ENCODE measurements around the gene EMSY. TPM values are rescaled to one million over a fixed set of nuclear protein-coding genes. Genes with fewer than 3 reads are reported as not detected.
A peak's percentile ranks its signal among the peaks of the same experiment; 100 is the strongest.

Gene EMSY
- total and polyA plus RNA-seq, 2 donors (not counting 1 experiment from before 2014, with no cell fraction given) = 27.4 to 59.7 TPM

- Mint-ChIP-seq H3K27me3 (no peaks in the 10 kb centered on the region), H3K9me3 (ENCODE audit: insufficient read depth) (no peaks in the 10 kb centered on the region), H3K4me1 (no peaks in the 10 kb centered on the region), H3K27ac (no peak overlapping the region), H3K4me3 (no peak overlapping the region)
- H2AFZ ChIP-seq (ENCODE audit: insufficient read depth, low read depth, low read length, poor library complexity, severe bottlenecking) = no peak overlapping the region
- TF ChIP-seq, protein P1, sequence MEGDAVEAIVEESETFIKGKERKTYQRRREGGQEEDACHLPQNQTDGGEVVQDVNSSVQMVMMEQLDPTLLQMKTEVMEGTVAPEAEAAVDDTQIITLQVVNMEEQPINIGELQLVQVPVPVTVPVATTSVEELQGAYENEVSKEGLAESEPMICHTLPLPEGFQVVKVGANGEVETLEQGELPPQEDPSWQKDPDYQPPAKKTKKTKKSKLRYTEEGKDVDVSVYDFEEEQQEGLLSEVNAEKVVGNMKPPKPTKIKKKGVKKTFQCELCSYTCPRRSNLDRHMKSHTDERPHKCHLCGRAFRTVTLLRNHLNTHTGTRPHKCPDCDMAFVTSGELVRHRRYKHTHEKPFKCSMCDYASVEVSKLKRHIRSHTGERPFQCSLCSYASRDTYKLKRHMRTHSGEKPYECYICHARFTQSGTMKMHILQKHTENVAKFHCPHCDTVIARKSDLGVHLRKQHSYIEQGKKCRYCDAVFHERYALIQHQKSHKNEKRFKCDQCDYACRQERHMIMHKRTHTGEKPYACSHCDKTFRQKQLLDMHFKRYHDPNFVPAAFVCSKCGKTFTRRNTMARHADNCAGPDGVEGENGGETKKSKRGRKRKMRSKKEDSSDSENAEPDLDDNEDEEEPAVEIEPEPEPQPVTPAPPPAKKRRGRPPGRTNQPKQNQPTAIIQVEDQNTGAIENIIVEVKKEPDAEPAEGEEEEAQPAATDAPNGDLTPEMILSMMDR (IDR thresholded peaks at IDR 0.05) = no peak
- TF ChIP-seq EZH2 (IDR thresholded peaks at IDR 0.05; ENCODE audit: borderline replicate concordance, insufficient read depth, low read depth, low read length, poor library complexity, severe bottlenecking) = no peak
- no peaks in the 10 kb centered on the region for H3K36me3 ChIP-seq (replicated peaks in 1 of 2; ENCODE audit: control extremely low read depth in 1 of 2, control insufficient read depth in 1 of 2, extremely low read depth in 1 of 2, insufficient read depth in 2 of 2, low read length in 1 of 2)
- DNase-seq (no peak), ATAC-seq (ENCODE audit: low read depth) (no peak)
- ChIA-PET POLR2A (no interaction called here), CTCF (no interaction called here)
- no peak overlapping the region for H3K4me3 ChIP-seq (ENCODE audit: control extremely low read depth in 1 of 5, extremely low read depth in 1 of 5, insufficient read depth in 1 of 5, low read depth in 2 of 5, low read length in 4 of 5)
- no CpG with 5 or more reads among the region's 1 CpG for WGBS (ENCODE audit: insufficient coverage)
- H3K79me2 ChIP-seq (ENCODE audit: control insufficient read depth, insufficient read depth, low read length) = no peaks in the 10 kb centered on the region
- intact Hi-C loops (cut with micrococcal nuclease) = no loop called here
- no peak overlapping the region for H3K9ac ChIP-seq (ENCODE audit: low read length)
- no peak overlapping the region for H3K4me2 ChIP-seq (replicated peaks; ENCODE audit: low read depth, low read length, poor library complexity, severe bottlenecking)
- no peaks in the 10 kb centered on the region for H3K27me3 ChIP-seq (replicated peaks in 1 of 4; ENCODE audit: control extremely low read depth in 1 of 4, control insufficient read depth in 3 of 4, insufficient read depth in 4 of 4, low read length in 3 of 4)
- no peaks in the 10 kb centered on the region for H3K9me3 ChIP-seq (ENCODE audit: control extremely low read depth in 1 of 3, control insufficient read depth in 2 of 3, insufficient read depth in 1 of 3, low read length in 2 of 3)
- H3K4me1 ChIP-seq (ENCODE audit: control insufficient read depth in 2 of 2, insufficient read depth in 2 of 2, low read length in 2 of 2) = no peaks in the 10 kb centered on the region
- H4K20me1 ChIP-seq (ENCODE audit: control insufficient read depth, insufficient read depth, low read length, poor library complexity, severe bottlenecking) = no peaks in the 10 kb centered on the region
- H3K27ac ChIP-seq (ENCODE audit: low read length in 2 of 2) = no peak overlapping the region
Observed at GRCh38 chr11:76436020-76436419, 8.8 kb upstream of the EMSY start.

GRCh38 chr11:76443268-76443980 lies 1.4 kb upstream of the EMSY start:
- Histone ChIP-seq H3K27me3 (replicated peaks in 1 of 4; ENCODE audit: control extremely low read depth in 1 of 4, control insufficient read depth in 3 of 4, insufficient read depth in 4 of 4, low read length in 3 of 4) (no peaks in the 10 kb centered on the region), H3K4me2 (replicated peaks; ENCODE audit: low read depth, low read length, poor library complexity, severe bottlenecking) (peak overlapping the region; percentile 95), H3K4me3 (ENCODE audit: control extremely low read depth in 1 of 5, extremely low read depth in 1 of 5, insufficient read depth in 1 of 5, low read depth in 2 of 5, low read length in 4 of 5) (peak overlapping the region; percentile 87 to 99 (median 97)), H3K4me1 (ENCODE audit: control insufficient read depth in 2 of 2, insufficient read depth in 2 of 2, low read length in 2 of 2) (peaks cover 19 to 23% of the 10 kb centered on the region in 2 donors), H3K79me2 (ENCODE audit: control insufficient read depth, insufficient read depth, low read length) (peaks cover 39% of the 10 kb centered on the region), H2AFZ (ENCODE audit: insufficient read depth, low read depth, low read length, poor library complexity, severe bottlenecking) (peak overlapping the region; percentile 90), H3K9ac (ENCODE audit: low read length) (peak overlapping the region; percentile 92), H4K20me1 (ENCODE audit: control insufficient read depth, insufficient read depth, low read length, poor library complexity, severe bottlenecking) (no peaks in the 10 kb centered on the region), H3K27ac (ENCODE audit: low read length in 2 of 2) (peak overlapping the region in 1 of 2 donors; percentile 86), H3K36me3 (replicated peaks in 1 of 2; ENCODE audit: control extremely low read depth in 1 of 2, control insufficient read depth in 1 of 2, extremely low read depth in 1 of 2, insufficient read depth in 2 of 2, low read length in 1 of 2) (no peaks in the 10 kb centered on the region), H3K9me3 (ENCODE audit: control extremely low read depth in 1 of 3, control insufficient read depth in 2 of 3, insufficient read depth in 1 of 3, low read length in 2 of 3) (no peaks in the 10 kb centered on the region)
- ChIA-PET CTCF (no interaction called here), POLR2A (no interaction called here)
- intact Hi-C loops (cut with micrococcal nuclease) = loop anchor here (5.0 to 10.0 kb wide), 3 partner anchors 676 to 1691 kb away; partner anchors contain the start of genes ALG8, DGAT2 and INTS4
- Mint-ChIP-seq H3K4me1 (peaks cover 35% of the 10 kb centered on the region), H3K4me3 (peak overlapping the region; percentile 96), H3K27me3 (no peaks in the 10 kb centered on the region), H3K9me3 (ENCODE audit: insufficient read depth) (no peaks in the 10 kb centered on the region), H3K27ac (peak overlapping the region; percentile 98)
- DNase-seq (peak; percentile 14), ATAC-seq (ENCODE audit: low read depth) (no peak)
- TF ChIP-seq EZH2 (IDR thresholded peaks at IDR 0.05; ENCODE audit: borderline replicate concordance, insufficient read depth, low read depth, low read length, poor library complexity, severe bottlenecking) = no peak
- TF ChIP-seq, protein P1 (IDR thresholded peaks at IDR 0.05) = no peak
- WGBS (ENCODE audit: insufficient coverage) = no CpG with 5 or more reads among the region's 10 CpGs
